ENCODE results near the gene TP63. TPM values are rescaled to one million over a fixed set of nuclear protein-coding genes. Genes with fewer than 3 reads are reported as not detected.

Gene TP63
- total RNA-seq, 2 donors from 2014 or later: not detected

GRCh38 chr3:189834462-189834861 is 203.3 kb downstream of the TP63 start:
- no peaks in the 10 kb centered on the region for H3K4me1 ChIP-seq (ENCODE audit: control insufficient read depth, insufficient read depth, low read length)
- no peak overlapping the region for H3K9ac ChIP-seq (ENCODE audit: extremely low read depth, low read length, poor library complexity, severe bottlenecking)
- Mint-ChIP-seq H3K36me3 (ENCODE audit: low read depth) (no peaks in the 10 kb centered on the region), H3K27ac (no peak overlapping the region), H3K9me3 (no peaks in the 10 kb centered on the region), H3K4me3 (no peak overlapping the region), H3K27me3 (ENCODE audit: insufficient read depth) (no peaks in the 10 kb centered on the region), H3K4me1 (peaks cover 8% of the 10 kb centered on the region)
- no peak for TF ChIP-seq CTCF (conservative IDR thresholded peaks at IDR 0.05)
- DNase-seq: no peak
- H3K36me3 ChIP-seq (ENCODE audit: control insufficient read depth, insufficient read depth, low read length): no peaks in the 10 kb centered on the region
- 95% methylated on average over 5 of the region's 5 CpGs; no CpG with 5 or more reads in 1 of the 2 experiments for WGBS, 2 experiments (ENCODE audit: insufficient coverage in 1 of 2, insufficient read length in 1 of 2)
- H3K9me3 ChIP-seq (ENCODE audit: control insufficient read depth, low read length): no peaks in the 10 kb centered on the region
- no peak overlapping the region for H3K27ac ChIP-seq (ENCODE audit: low read depth, low read length)
- H3K27me3 ChIP-seq (ENCODE audit: control insufficient read depth, insufficient read depth, low read length, poor library complexity, severe bottlenecking): no peaks in the 10 kb centered on the region
- H3K4me3 ChIP-seq (ENCODE audit: low read length): no peak overlapping the region

GRCh38 chr3:189836795-189837194 is 205.6 kb downstream of the TP63 start:
- Histone ChIP-seq H3K4me3 (ENCODE audit: low read length) (no peak overlapping the region), H3K9ac (ENCODE audit: extremely low read depth, low read length, poor library complexity, severe bottlenecking) (no peak overlapping the region), H3K27me3 (ENCODE audit: control insufficient read depth, insufficient read depth, low read length, poor library complexity, severe bottlenecking) (no peaks in the 10 kb centered on the region), H3K4me1 (ENCODE audit: control insufficient read depth, insufficient read depth, low read length) (no peaks in the 10 kb centered on the region), H3K9me3 (ENCODE audit: control insufficient read depth, low read length) (no peaks in the 10 kb centered on the region), H3K36me3 (ENCODE audit: control insufficient read depth, insufficient read depth, low read length) (no peaks in the 10 kb centered on the region), H3K27ac (ENCODE audit: low read depth, low read length) (no peak overlapping the region)
- TF ChIP-seq CTCF (conservative IDR thresholded peaks at IDR 0.05): no peak
- Mint-ChIP-seq H3K9me3 (no peaks in the 10 kb centered on the region), H3K36me3 (ENCODE audit: low read depth) (no peaks in the 10 kb centered on the region), H3K27me3 (ENCODE audit: insufficient read depth) (no peaks in the 10 kb centered on the region), H3K4me3 (no peak overlapping the region), H3K4me1 (peaks cover 8% of the 10 kb centered on the region), H3K27ac (no peak overlapping the region)
- 76 to 96% methylated on average over 4 to 5 of the region's 5 CpGs for WGBS, 2 experiments (ENCODE audit: insufficient coverage in 1 of 2, insufficient read length in 1 of 2)
- no peak for DNase-seq

- Histone ChIP-seq H3K27me3 (ENCODE audit: control insufficient read depth, insufficient read depth, low read length, poor library complexity, severe bottlenecking) (no peaks in the 10 kb centered on the region), H3K4me3 (ENCODE audit: low read length) (no peak overlapping the region), H3K36me3 (ENCODE audit: control insufficient read depth, insufficient read depth, low read length) (no peaks in the 10 kb centered on the region), H3K9me3 (ENCODE audit: control insufficient read depth, low read length) (no peaks in the 10 kb centered on the region), H3K4me1 (ENCODE audit: control insufficient read depth, insufficient read depth, low read length) (no peaks in the 10 kb centered on the region), H3K27ac (ENCODE audit: low read depth, low read length) (no peak overlapping the region), H3K9ac (ENCODE audit: extremely low read depth, low read length, poor library complexity, severe bottlenecking) (no peak overlapping the region)
- Mint-ChIP-seq H3K27ac (no peak overlapping the region), H3K4me3 (no peak overlapping the region), H3K9me3 (no peaks in the 10 kb centered on the region), H3K27me3 (ENCODE audit: insufficient read depth) (no peaks in the 10 kb centered on the region), H3K4me1 (peaks cover 8% of the 10 kb centered on the region), H3K36me3 (ENCODE audit: low read depth) (no peaks in the 10 kb centered on the region)
- no peak for TF ChIP-seq CTCF (conservative IDR thresholded peaks at IDR 0.05)
- no peak for DNase-seq
- 93 to 100% methylated on average over 1 to 6 of the region's 6 CpGs for WGBS, 2 experiments (ENCODE audit: insufficient coverage in 1 of 2, insufficient read length in 1 of 2)
Measured at GRCh38 chr3:189838291-189838690, 207.1 kb downstream of the TP63 start.
